A549 (cell line): ENCODE data around the gene EVPL. TPM values are rescaled to one million over a fixed set of nuclear protein-coding genes. Genes with fewer than 3 reads are reported as not detected.
A peak's percentile ranks its signal among the peaks of the same experiment; 100 is the strongest.

Experiments used
- ATAC-seq, 2 experiments: fragments of 200-7000 bp in 1 of 2; fragments of >200 bp in 1 of 2; cut with Nextera tagmentation in 1 of 2; cut with Tn5 transposase in 1 of 2; 3 replicates each; pipeline versions ENCODE4 v1.8.0 to v1.9.1; 2018 to 2020; ENCODE audit warnings: mild to moderate bottlenecking in 1 of 2, moderate library complexity in 1 of 2
- CTCF ChIA-PET: fragments of 300-600 bp; sonication (Branson Sonifier 250); formaldehyde crosslinking; extraction: SDS; loops from one replicate; lab custom pipeline; 2021; ENCODE audit warnings: antibody characterized with exemption, inconsistent platforms; lab: Yijun Ruan, JAX
- POLR2A ChIA-PET: fragments of 350-600 bp; formaldehyde crosslinking; extraction: SDS; loops from one replicate; lab custom pipeline; 2021; ENCODE audit warnings: antibody characterized with exemption, inconsistent platforms; lab: Yijun Ruan, JAX
- DNase-seq, 2 experiments: peaks; one replicate each; pipeline versions ENCODE4 v3.0.0 to v3.0.0-alpha.2; 2011 to 2016; ENCODE audit warnings: low read depth in 1 of 2, low spot score in 1 of 2
- FAIRE-seq: peaks from 2 replicates; lab custom pipeline; 2011; peaks lifted over from hg19 to GRCh38; lab: Jason Lieb, UNC
- H3K27ac ChIP-seq, 2 experiments: fragments of >200 bp; sonication (Bioruptor Twin); formaldehyde crosslinking; 3 replicates each; pipeline ENCODE4 v1.5.1; 2016 to 2017
- H3K4me1 ChIP-seq: fragments of >200 bp; sonication (Bioruptor Twin); formaldehyde crosslinking; 3 replicates; pipeline ENCODE4 v1.6.1; 2016
- H3K4me2 ChIP-seq: fragments of >200 bp; sonication (Bioruptor Twin); formaldehyde crosslinking; 3 replicates; pipeline ENCODE4 v1.6.1; 2016
- H3K4me3 ChIP-seq: fragments of >200 bp; sonication (Bioruptor Twin); formaldehyde crosslinking; 3 replicates; pipeline ENCODE4 v1.5.1; 2016
- H3K9me3 ChIP-seq: fragments of >200 bp; sonication (Bioruptor Twin); formaldehyde crosslinking; 3 replicates; pipeline ENCODE4 v1.6.1; 2016
- BHLHE40 ChIP-seq: IDR thresholded peaks from 2 replicates; pipeline ENCODE4 v1.6.1; 2012; ENCODE audit warnings: low read depth, low read length, inconsistent platforms
- CBX8 ChIP-seq: fragments of 200-600 bp; sonication (generic); IDR thresholded peaks from 2 replicates; pipeline ENCODE4 v1.6.1; 2016
- CHD2 ChIP-seq: fragments of 150-350 bp; IDR thresholded peaks from 2 replicates; pipeline ENCODE4 v1.6.1; 2014; ENCODE audit warnings: low read length; ENCODE audit not compliant: partially characterized antibody
- EHF ChIP-seq: fragments of 250-450 bp; sonication (Bioruptor Pico); IDR thresholded peaks from 2 replicates; pipeline ENCODE4 v1.5.0; 2020; ENCODE audit warnings: mild to moderate bottlenecking
- ELK1 ChIP-seq: fragments of 150-350 bp; IDR thresholded peaks from 2 replicates; pipeline ENCODE4 v1.6.1; 2014; ENCODE audit warnings: low read depth, mild to moderate bottlenecking, low read length
- EP300 ChIP-seq, 2 experiments: fragments of >200 bp; sonication (Bioruptor Twin); formaldehyde crosslinking; IDR thresholded peaks; 2 replicates in 1 of 2; 3 replicates in 1 of 2; pipeline ENCODE4 v1.6.1; 2016 to 2017
- GATA3 ChIP-seq: IDR thresholded peaks from 2 replicates; pipeline ENCODE4 v1.6.1; 2012; ENCODE audit warnings: borderline replicate concordance
- HDAC2 ChIP-seq: fragments of 200-600 bp; sonication (generic); IDR thresholded peaks from 2 replicates; pipeline ENCODE4 v1.6.1; 2016
- HMGXB4 ChIP-seq: fragments of 250-450 bp; sonication (Bioruptor Pico); IDR thresholded peaks from 2 replicates; pipeline ENCODE4 v1.5.0; 2021; ENCODE audit warnings: mild to moderate bottlenecking, moderate library complexity, borderline replicate concordance
- HOXA7 ChIP-seq: fragments of 250-450 bp; sonication (Bioruptor Pico); IDR thresholded peaks from 2 replicates; pipeline ENCODE4 v1.5.0; 2020; ENCODE audit warnings: mild to moderate bottlenecking, moderate library complexity
- KDM1A ChIP-seq: fragments of 200-600 bp; sonication (generic); IDR thresholded peaks from 2 replicates; pipeline ENCODE4 v1.6.1; 2016; ENCODE audit warnings: low read depth, mild to moderate bottlenecking
- KDM5A ChIP-seq: fragments of 200-600 bp; sonication (generic); IDR thresholded peaks from 2 replicates; pipeline ENCODE4 v1.6.1; 2016; ENCODE audit warnings: antibody characterized with exemption, mild to moderate bottlenecking
- MYC ChIP-seq: IDR thresholded peaks from 2 replicates; pipeline ENCODE4 v1.6.1; 2012; ENCODE audit warnings: mild to moderate bottlenecking, inconsistent platforms, low read length, improper control_type of control experiment, borderline replicate concordance
- NPAS2 ChIP-seq: fragments of 250-450 bp; sonication (Bioruptor Pico); IDR thresholded peaks from 2 replicates; pipeline ENCODE4 v1.8.0; 2022; ENCODE audit warnings: mild to moderate bottlenecking, moderate library complexity, borderline replicate concordance
- PBX3 ChIP-seq: IDR thresholded peaks from 2 replicates; pipeline ENCODE4 v1.6.1; 2012
- RNF2 ChIP-seq: fragments of 200-600 bp; sonication (generic); IDR thresholded peaks from 2 replicates; pipeline ENCODE4 v1.6.1; 2016; ENCODE audit warnings: low read depth, mild to moderate bottlenecking, antibody characterized with exemption, moderate library complexity, borderline replicate concordance
- SMC3 ChIP-seq: fragments of >200 bp; sonication (Bioruptor Twin); formaldehyde crosslinking; IDR thresholded peaks from 3 replicates; pipeline ENCODE4 v1.6.1; 2018; ENCODE audit warnings: inconsistent platforms
- TP53 ChIP-seq: fragments of 250-450 bp; sonication (Bioruptor Pico); IDR thresholded peaks from 2 replicates; pipeline ENCODE4 v1.5.0; 2021; ENCODE audit warnings: mild to moderate bottlenecking, moderate library complexity
- ZFP36 ChIP-seq: fragments of 450-650 bp; IDR thresholded peaks from 2 replicates; pipeline ENCODE4 v1.6.1; 2014; ENCODE audit warnings: borderline replicate concordance; ENCODE audit not compliant: partially characterized antibody
- ZSCAN20 ChIP-seq: fragments of 250-450 bp; sonication (Bioruptor Pico); IDR thresholded peaks from 2 replicates; pipeline ENCODE4 v1.8.0; 2022; ENCODE audit warnings: mild to moderate bottlenecking, moderate library complexity
- whole genome bisulfite sequencing: methylation state at CpG from one replicate; pipeline ENCODE4 v1.1.6; 2017; ENCODE audit errors: missing lambda C conversion rate; 5-methylcytosine and 5-hydroxymethylcytosine counted together
- polyA plus RNA-seq, 4 experiments: library from polyadenylated mRNA; depleted of rRNA in 3 of 4; stranded (reverse); fragments of >200 nt; fragmentation: RNase III in 1 of 4; extraction: RNeasy Plus Mini Kit Qiagen cat#74134 plus additional on column Dnase treatment in 1 of 4; gene quantifications; 2 replicates in 3 of 4; 3 replicates in 1 of 4; pipeline ENCODE4 v1.2.3, GENCODE V29; 2011 to 2017
- TF ChIP-seq, protein P1 (sequence below): fragments of 450-650 bp; IDR thresholded peaks from 2 replicates; pipeline ENCODE4 v1.6.1; 2014; ENCODE audit warnings: antibody characterized with exemption
- TF ChIP-seq, protein P2 (sequence below): fragments of 250-450 bp; sonication (Bioruptor Pico); IDR thresholded peaks from 2 replicates; pipeline ENCODE4 v1.5.0; 2020; ENCODE audit warnings: low read depth, mild to moderate bottlenecking, moderate library complexity

Gene EVPL
- polyA plus RNA-seq, 2 of the 4 experiments (the other 2 are of a cell fraction): 4.1 to 13.9 TPM

DNA sequence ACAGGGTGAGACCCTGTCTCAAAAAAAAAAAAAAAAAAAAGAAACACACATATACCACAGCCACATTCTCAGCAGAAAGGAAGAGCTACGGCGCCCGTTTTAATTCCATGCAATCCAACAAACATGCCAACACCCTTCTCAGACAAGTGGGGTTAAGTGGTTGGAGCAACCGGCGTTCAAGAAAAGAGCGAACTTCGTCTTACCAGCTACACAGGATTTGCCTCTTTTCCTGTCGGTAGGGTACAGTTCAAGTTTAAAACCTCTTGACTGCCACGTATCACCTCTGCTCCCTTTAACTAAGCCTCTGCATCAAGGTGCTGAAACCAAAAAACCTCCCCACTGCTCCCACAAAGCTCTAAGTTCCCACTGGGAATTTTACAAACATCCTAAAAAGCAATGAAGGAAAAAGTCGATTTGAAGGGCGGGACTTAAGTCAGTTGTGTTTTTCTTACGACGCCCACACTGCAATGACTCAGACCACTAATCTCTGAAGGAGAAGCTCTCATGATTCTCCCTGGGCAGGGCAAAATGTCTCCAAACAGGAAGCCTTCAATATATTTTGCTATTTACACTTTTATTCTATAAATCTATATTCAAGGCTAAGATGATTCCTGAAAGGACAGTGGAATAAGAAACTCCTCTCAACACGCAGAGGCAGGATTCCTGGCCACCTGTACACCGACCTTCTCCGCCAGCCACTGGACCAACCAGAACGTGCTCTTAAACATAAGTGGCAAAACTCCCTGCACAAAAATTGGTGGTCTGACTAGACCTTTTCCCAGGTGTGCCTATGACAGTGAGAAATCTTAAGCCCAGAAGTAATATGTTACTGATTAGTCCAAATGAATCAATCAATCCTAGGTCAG, 26.4 kb upstream of the EVPL start:
- CTCF ChIA-PET: interaction anchor here (1.5 to 2.3 kb wide), 4 partner anchors 10 to 68 kb away, joined by 3 to 10 read pairs (median 4); no protein-coding TSS in a partner anchor
- ATAC-seq: peak in 1 of 2 experiments; percentile 50; a peak in 3 of 6 replicates

DNA sequence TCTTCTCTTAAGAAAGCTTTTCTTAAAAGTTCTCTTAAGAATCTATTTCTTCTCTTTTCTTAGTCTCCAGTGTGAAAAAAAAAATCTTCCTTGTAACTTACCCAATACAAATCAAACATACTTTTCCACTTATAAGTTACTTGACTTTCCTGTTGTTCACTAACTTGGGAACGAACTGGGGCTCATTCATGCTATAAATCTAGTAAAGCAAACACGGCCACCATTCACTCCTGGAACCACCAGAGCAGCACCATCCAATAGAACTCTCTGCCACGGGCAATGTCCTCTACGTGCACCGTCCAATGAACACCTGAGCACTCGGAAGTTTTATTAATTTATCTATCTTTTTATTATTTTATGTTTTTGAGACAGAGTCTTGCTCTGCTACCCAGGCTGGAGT, 24.5 kb upstream of the EVPL start:
- H3K4me2 ChIP-seq: no peak overlapping the region
- ChIA-PET POLR2A (no interaction called here), CTCF (interaction anchor here (0.7 to 2.5 kb wide), 4 partner anchors 9 to 165 kb away, joined by 3 to 15 read pairs (median 3); no protein-coding TSS in a partner anchor)

More for the DNA sequence above, 26.4 kb upstream of the EVPL start:
- DNase-seq (peak; percentile 27 to 45), FAIRE-seq (no peak)
- Histone ChIP-seq H3K4me1 (peaks cover 7% of the 10 kb centered on the region; the same call in 2 of the 3 replicates), H3K27ac (no peak overlapping the region), H3K4me2 (no peak overlapping the region), H3K4me3 (no peak overlapping the region), H3K9me3 (no peaks in the 10 kb centered on the region)
- POLR2A ChIA-PET: interaction anchor here (0.5 to 1.6 kb wide), 2 partner anchors 57 to 149 kb away, joined by 3 to 4 read pairs; partner anchors contain the start of gene MRPL38
- 83% methylated on average over 17 of the region's 17 CpGs for WGBS
- TF ChIP-seq, protein P1, sequence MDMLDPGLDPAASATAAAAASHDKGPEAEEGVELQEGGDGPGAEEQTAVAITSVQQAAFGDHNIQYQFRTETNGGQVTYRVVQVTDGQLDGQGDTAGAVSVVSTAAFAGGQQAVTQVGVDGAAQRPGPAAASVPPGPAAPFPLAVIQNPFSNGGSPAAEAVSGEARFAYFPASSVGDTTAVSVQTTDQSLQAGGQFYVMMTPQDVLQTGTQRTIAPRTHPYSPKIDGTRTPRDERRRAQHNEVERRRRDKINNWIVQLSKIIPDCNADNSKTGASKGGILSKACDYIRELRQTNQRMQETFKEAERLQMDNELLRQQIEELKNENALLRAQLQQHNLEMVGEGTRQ: no peak
- TF ChIP-seq HDAC2: no peak
- TF ChIP-seq CBX8: no peak

DNA sequence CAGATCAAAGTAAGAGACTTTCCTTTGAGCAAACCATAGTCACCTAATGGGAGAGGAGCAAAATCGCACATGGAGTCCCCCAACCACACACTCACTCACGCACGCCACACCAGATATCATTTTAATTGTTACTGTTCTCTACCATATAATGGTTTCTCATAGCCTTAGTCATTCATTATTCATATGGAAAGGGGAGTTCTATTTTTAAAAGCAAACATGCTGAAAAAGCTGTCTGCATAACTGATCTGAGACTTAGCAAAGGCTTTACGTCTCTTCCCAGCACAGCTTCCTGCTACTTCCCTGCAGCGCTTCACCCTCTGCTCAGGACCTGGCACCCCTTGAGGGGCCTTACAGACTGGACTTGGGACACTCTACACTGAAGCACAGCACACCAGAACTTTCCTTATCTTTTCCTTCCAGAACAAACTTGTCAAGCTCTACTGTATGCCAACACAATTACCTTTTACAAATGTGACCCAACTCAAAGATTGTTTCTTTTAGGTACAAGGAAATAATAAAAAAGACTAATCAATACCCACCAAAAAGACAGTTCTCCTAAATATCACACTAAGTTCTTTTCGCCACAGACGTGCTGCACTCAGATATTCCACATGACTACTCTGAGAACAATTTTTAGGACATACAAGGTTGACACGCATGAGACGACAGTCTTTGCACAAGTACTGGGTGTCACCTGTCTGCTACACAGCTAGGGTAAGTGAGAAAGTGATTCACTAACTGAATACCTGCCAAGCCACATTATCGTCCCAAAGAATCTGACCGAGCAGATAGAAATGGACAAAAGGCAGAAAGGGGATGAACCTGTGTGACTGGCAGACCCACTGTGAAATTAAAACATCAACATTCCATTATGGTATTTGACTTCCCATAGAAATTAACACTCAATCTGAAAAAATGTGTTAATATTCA, 23.7 kb upstream of the EVPL start:
- no peak for ATAC-seq
- no peak for DNase-seq
- Histone ChIP-seq H3K4me1 (peaks cover 7% of the 10 kb centered on the region; the same call in 2 of the 3 replicates), H3K27ac (no peak overlapping the region), H3K4me3 (no peak overlapping the region), H3K4me2 (no peak overlapping the region), H3K9me3 (no peaks in the 10 kb centered on the region)
- POLR2A ChIA-PET: no interaction called here
- CTCF ChIA-PET: interaction anchor here (0.7 to 2.5 kb wide), 5 partner anchors 9 to 166 kb away, joined by 3 to 15 read pairs (median 3); no protein-coding TSS in a partner anchor
- no peak for FAIRE-seq
- WGBS: 92% methylated on average over 11 of the region's 11 CpGs
- no peak for TF ChIP-seq HMGXB4 (CRISPR knock-in tag)
- TF ChIP-seq GATA3: no peak
- TF ChIP-seq BHLHE40: no peak
- TF ChIP-seq NPAS2 (CRISPR knock-in tag): no peak
- TF ChIP-seq KDM5A: no peak
- TF ChIP-seq EP300 (IDR thresholded peaks at IDR 0.05): no peak
- TF ChIP-seq CBX8: no peak
- TF ChIP-seq MYC: no peak
- TF ChIP-seq HOXA7: no peak
- TF ChIP-seq ZSCAN20: no peak
- TF ChIP-seq, protein P2, sequence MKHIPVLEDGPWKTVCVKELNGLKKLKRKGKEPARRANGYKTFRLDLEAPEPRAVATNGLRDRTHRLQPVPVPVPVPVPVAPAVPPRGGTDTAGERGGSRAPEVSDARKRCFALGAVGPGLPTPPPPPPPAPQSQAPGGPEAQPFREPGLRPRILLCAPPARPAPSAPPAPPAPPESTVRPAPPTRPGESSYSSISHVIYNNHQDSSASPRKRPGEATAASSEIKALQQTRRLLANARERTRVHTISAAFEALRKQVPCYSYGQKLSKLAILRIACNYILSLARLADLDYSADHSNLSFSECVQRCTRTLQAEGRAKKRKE (CRISPR knock-in tag): no peak
- TF ChIP-seq ZFP36: no peak
- no peak for TF ChIP-seq KDM1A
- no peak for TF ChIP-seq TP53 (CRISPR knock-in tag)
- TF ChIP-seq ELK1: no peak

More for the DNA sequence above, 24.5 kb upstream of the EVPL start:
- DNase-seq: no peak
- WGBS: 83% methylated on average over 6 of the region's 6 CpGs
- no peak overlapping the region for H3K4me3 ChIP-seq
- FAIRE-seq: no peak
- no peaks in the 10 kb centered on the region for H3K9me3 ChIP-seq
- no peak overlapping the region for H3K27ac ChIP-seq
- H3K4me1 ChIP-seq: peaks cover 7% of the 10 kb centered on the region; the same call in 2 of the 3 replicates
- ATAC-seq: no peak
- TF ChIP-seq EHF (CRISPR knock-in tag): no peak
- no peak for TF ChIP-seq HOXA7
- TF ChIP-seq SMC3: no peak
- no peak for TF ChIP-seq PBX3
- no peak for TF ChIP-seq TP53 (CRISPR knock-in tag)
- TF ChIP-seq RNF2: no peak
- no peak for TF ChIP-seq KDM5A
- no peak for TF ChIP-seq MYC
- no peak for TF ChIP-seq NPAS2 (CRISPR knock-in tag)
- TF ChIP-seq EP300 (IDR thresholded peaks at IDR 0.05): no peak
- TF ChIP-seq CHD2: no peak
